Bronchial epithelial cell (primary cell): ENCODE results near the gene NR1H4. TPM values are rescaled to one million over a fixed set of nuclear protein-coding genes. Genes with fewer than 3 reads are reported as not detected.
"Not testable (repeated sequence)": the region's sequence is repeated elsewhere in the genome, so short reads cannot be mapped to it uniquely, and the experiment has no call there.

ENCODE experiments used
- DNase-seq: peaks from one replicate; pipeline ENCODE4 v3.0.0-alpha.2; 2010; ENCODE audit warnings: low read depth
- FAIRE-seq: peaks from 2 replicates; lab custom pipeline; 2011; peaks lifted over from hg19 to GRCh38; lab: Jason Lieb, UNC
- H3K27me3 ChIP-seq: 2 replicates; pipeline ENCODE4 v1.5.1; 2011; ENCODE audit warnings: low read length; ENCODE audit not compliant: control insufficient read depth, insufficient read depth
- H3K36me3 ChIP-seq: 2 replicates; pipeline ENCODE4 v1.5.1; 2011; ENCODE audit warnings: low read length; ENCODE audit not compliant: control insufficient read depth, insufficient read depth
- H3K4me3 ChIP-seq: 2 replicates; pipeline ENCODE4 v1.5.1; 2011; ENCODE audit warnings: mild to moderate bottlenecking, low read depth, low read length, control low read depth
- CTCF ChIP-seq: IDR thresholded peaks from 2 replicates; pipeline ENCODE4 v1.5.1; 2011; ENCODE audit warnings: mild to moderate bottlenecking, moderate library complexity, low read length, control low read depth, inconsistent platforms; ENCODE audit not compliant: insufficient read depth, severe bottlenecking
- total RNA-seq: library from RNA; depleted of rRNA; stranded (reverse); fragments of >200 nt; gene quantifications from 2 replicates; pipeline ENCODE4 v1.2.1, GENCODE V29; 2014

The NR1H4 gene
- total RNA-seq, 1 donor from 2014 or later = not detected

- Histone ChIP-seq H3K36me3 (no peaks in the 10 kb centered on the region), H3K4me3 (no peak overlapping the region), H3K27me3 (no peaks in the 10 kb centered on the region)
- no peak for TF ChIP-seq CTCF
- DNase-seq = no peak
- FAIRE-seq = no peak
These were observed 70.5 kb downstream of the NR1H4 start for GRCh38 chr12:100544165-100544564.

- Histone ChIP-seq H3K4me3 (no peak overlapping the region), H3K36me3 (no peaks in the 10 kb centered on the region), H3K27me3 (no peaks in the 10 kb centered on the region)
- no peak for FAIRE-seq
- TF ChIP-seq CTCF = no peak
- no peak for DNase-seq
These were observed 71.4 kb downstream of the NR1H4 start for GRCh38 chr12:100545092-100545491.

GRCh38 chr12:100553936-100554335 lies 80.3 kb downstream of the NR1H4 start:
- TF ChIP-seq CTCF = no peak
- DNase-seq (no peak), FAIRE-seq (no peak)
- H3K27me3 ChIP-seq = no peaks in the 10 kb centered on the region
- no peak overlapping the region for H3K4me3 ChIP-seq
- H3K36me3 ChIP-seq = no peaks in the 10 kb centered on the region

- Histone ChIP-seq H3K36me3 (no peaks in the 10 kb centered on the region), H3K4me3 (no peak overlapping the region), H3K27me3 (no peaks in the 10 kb centered on the region)
- FAIRE-seq = no peak
- TF ChIP-seq CTCF = peak; percentile 70
- DNase-seq = peak; percentile 78
These were observed 81.0 kb downstream of the NR1H4 start for GRCh38 chr12:100554608-100555077.

- no peak for TF ChIP-seq CTCF
- DNase-seq (no peak), FAIRE-seq (no peak)
- Histone ChIP-seq H3K4me3 (no peak overlapping the region), H3K27me3 (no peaks in the 10 kb centered on the region), H3K36me3 (no peaks in the 10 kb centered on the region)
These were observed 82.1 kb downstream of the NR1H4 start for GRCh38 chr12:100555722-100556121.

GRCh38 chr12:100557357-100557756 lies 83.7 kb downstream of the NR1H4 start:
- TF ChIP-seq CTCF = no peak
- no peak for FAIRE-seq
- DNase-seq = no peak
- Histone ChIP-seq H3K4me3 (no peak overlapping the region), H3K36me3 (no peaks in the 10 kb centered on the region), H3K27me3 (no peaks in the 10 kb centered on the region)

- H3K27me3 ChIP-seq, H3K36me3 ChIP-seq, FAIRE-seq, H3K4me3 ChIP-seq, DNase-seq: not testable (repeated sequence)
These were observed 85.6 kb downstream of the NR1H4 start for GRCh38 chr12:100559261-100559660.
